HL-60 (cell line): ENCODE measurements around the gene LARP1.
A peak's percentile ranks its signal among the peaks of the same experiment; 100 is the strongest.

ENCODE experiments used
- DNase-seq, 2 experiments: peaks; one replicate each; pipeline ENCODE4 v3.0.0-alpha.2; 2010 to 2020; ENCODE audit warnings: low read depth in 1 of 2, low spot score in 1 of 2
- H3K27ac ChIP-seq: fragments of 250-450 bp; sonication (Bioruptor Pico); replicated peaks from 2 replicates; pipeline ENCODE4 v1.5.1; 2020; ENCODE audit warnings: mild to moderate bottlenecking, moderate library complexity
- H3K27me3 ChIP-seq: fragments of 250-450 bp; sonication (Bioruptor Pico); 2 replicates; pipeline ENCODE4 v1.5.1; 2021; ENCODE audit warnings: mild to moderate bottlenecking, moderate library complexity; ENCODE audit not compliant: insufficient read depth, poor library complexity, severe bottlenecking
- H3K4me3 ChIP-seq: replicated peaks from 2 replicates; pipeline ENCODE4 v1.5.1; 2011; ENCODE audit warnings: mild to moderate bottlenecking, control low read depth, low read length; ENCODE audit not compliant: insufficient read depth
- CTCF ChIP-seq: IDR thresholded peaks from one replicate; pipeline ENCODE4 v1.5.1; 2011; ENCODE audit warnings: low read length, control low read depth, inconsistent platforms; ENCODE audit not compliant: insufficient read depth
- GABPA ChIP-seq: IDR thresholded peaks from 2 replicates; pipeline ENCODE4 v1.6.1; 2012; ENCODE audit warnings: low read depth
- POLR2AphosphoS5 ChIP-seq: IDR thresholded peaks from 2 replicates; pipeline ENCODE4 v1.6.1; 2012; ENCODE audit warnings: low read depth
- REST ChIP-seq: IDR thresholded peaks from 2 replicates; pipeline ENCODE4 v1.6.1; 2012; ENCODE audit warnings: low read depth; ENCODE audit not compliant: insufficient replicate concordance
- SPI1 ChIP-seq: IDR thresholded peaks from 2 replicates; pipeline ENCODE4 v1.6.1; 2012; ENCODE audit warnings: low read depth, mild to moderate bottlenecking, borderline replicate concordance

LARP1 gene

GRCh38 chr5:154858297-154858971, 103.3 kb downstream of the LARP1 start, which contains the start of gene CNOT8:
Gene CNOT8, plus strand, starts transcription at chr5:154858627. Its CDS starts 4,652 bp downstream, at chr5:154863279.
- H3K27ac ChIP-seq, result peak within 1 kb of the TSS; percentile 94
- no peaks in the 10 kb centered on the region for H3K27me3 ChIP-seq
- peak; percentile 98 for DNase-seq
- H3K4me3 ChIP-seq, result peak within 1 kb of the TSS; percentile 75
- TF ChIP-seq REST (peak; percentile 15), SPI1 (no peak; the same call in 1 of the 2 replicates), POLR2AphosphoS5 (peak; percentile 95)

- no peaks in the 10 kb centered on the region for H3K27me3 ChIP-seq
- H3K4me3 ChIP-seq, result peak overlapping the region; percentile 75
- peak; percentile 71 to 75 for DNase-seq
- TF ChIP-seq GABPA, result peak; percentile 40; the same call in 1 of the 2 replicates
- TF ChIP-seq POLR2AphosphoS5, result no peak
- no peak for TF ChIP-seq CTCF
- TF ChIP-seq SPI1, result peak; percentile 100
- TF ChIP-seq REST, result no peak
- peak overlapping the region; percentile 94 for H3K27ac ChIP-seq
Observed at GRCh38 chr5:154858972-154859871, 104.0 kb downstream of the LARP1 start.

GRCh38 chr5:154860123-154860522, 104.9 kb downstream of the LARP1 start:
- H3K27ac ChIP-seq, result peak overlapping the region; percentile 94
- H3K4me3 ChIP-seq, result peak overlapping the region; percentile 75
- TF ChIP-seq CTCF (no peak), SPI1 (no peak), REST (no peak), POLR2AphosphoS5 (no peak), GABPA (no peak)
- DNase-seq, result peak; percentile 55 to 66
- no peaks in the 10 kb centered on the region for H3K27me3 ChIP-seq
